SJSA1 (cell line): Measurements from ENCODE around the gene OGA. TPM values are rescaled to one million over a fixed set of nuclear protein-coding genes. Genes with fewer than 3 reads are reported as not detected.

Experiments used
- DNase-seq, 2 experiments: peaks; one replicate each; pipeline ENCODE4 v3.0.0-alpha.2; 2015 to 2020; ENCODE audit warnings: low spot score in 2 of 2, low read depth in 1 of 2
- H3K27ac ChIP-seq: fragments of 250-450 bp; sonication (Bioruptor Pico); 2 replicates; pipeline ENCODE4 v1.5.1; 2020; ENCODE audit warnings: mild to moderate bottlenecking, moderate library complexity
- H3K27me3 ChIP-seq: fragments of 250-450 bp; sonication (Bioruptor Pico); replicated peaks from 2 replicates; pipeline ENCODE4 v1.5.1; 2020; ENCODE audit warnings: mild to moderate bottlenecking, moderate library complexity
- H3K36me3 ChIP-seq: fragments of 250-450 bp; sonication (Bioruptor Pico); 2 replicates; pipeline ENCODE4 v1.5.1; 2020; ENCODE audit warnings: mild to moderate bottlenecking
- H3K4me1 ChIP-seq: fragments of 250-450 bp; sonication (Bioruptor Pico); replicated peaks from 2 replicates; pipeline ENCODE4 v1.6.1; 2021; ENCODE audit warnings: mild to moderate bottlenecking
- H3K4me3 ChIP-seq: fragments of 250-450 bp; sonication (Bioruptor Pico); 2 replicates; pipeline ENCODE4 v1.5.1; 2020; ENCODE audit warnings: mild to moderate bottlenecking
- H3K9me3 ChIP-seq: fragments of 250-450 bp; sonication (Bioruptor Pico); replicated peaks from 2 replicates; pipeline ENCODE4 v1.5.1; 2020; ENCODE audit warnings: mild to moderate bottlenecking
- total RNA-seq: library from RNA; depleted of rRNA; stranded (reverse); fragments of >200 nt; shearing (Covaris generic); gene quantifications from 2 replicates; pipeline ENCODE4 v1.2.3, GENCODE V29; 2014; rRNA removed

OGA gene
- total RNA-seq = 65.6 and 69.3 TPM in 2 replicates

GRCh38 chr10:101818119-101818871, at the start of gene OGA:
Gene OGA, minus strand, starts transcription at chr10:101818444. Its CDS starts 422 bp downstream, at chr10:101818022.
- H3K4me3 ChIP-seq = peak within 1 kb of the TSS; percentile 65
- H3K36me3 ChIP-seq = peaks cover 10% of the 10 kb centered on the region; the same call in 1 of the 2 replicates
- H3K9me3 ChIP-seq = no peaks in the 10 kb centered on the region
- no peaks in the 10 kb centered on the region for H3K27me3 ChIP-seq
- peaks cover 28% of the 10 kb centered on the region for H3K4me1 ChIP-seq
- peak within 1 kb of the TSS; percentile 81 for H3K27ac ChIP-seq
- peak; percentile 99 for DNase-seq

GRCh38 chr10:101867931-101868330, 49.7 kb upstream of the OGA start:
- no peaks in the 10 kb centered on the region for H3K4me1 ChIP-seq

GRCh38 chr10:101859530-101859929, 41.3 kb upstream of the OGA start:
- Histone ChIP-seq H3K27me3 (no peaks in the 10 kb centered on the region), H3K36me3 (no peaks in the 10 kb centered on the region), H3K4me1 (no peaks in the 10 kb centered on the region), H3K9me3 (no peaks in the 10 kb centered on the region), H3K4me3 (no peak overlapping the region), H3K27ac (no peak overlapping the region)
- DNase-seq = no peak

More at GRCh38 chr10:101867931-101868330, 49.7 kb upstream of the OGA start:
- no peak for DNase-seq
- H3K27ac ChIP-seq = no peak overlapping the region
- H3K4me3 ChIP-seq = no peak overlapping the region
- no peaks in the 10 kb centered on the region for H3K27me3 ChIP-seq
- H3K9me3 ChIP-seq = no peaks in the 10 kb centered on the region
- no peaks in the 10 kb centered on the region for H3K36me3 ChIP-seq

- Histone ChIP-seq H3K27ac (no peak overlapping the region), H3K36me3 (no peaks in the 10 kb centered on the region), H3K9me3 (no peaks in the 10 kb centered on the region), H3K4me1 (no peaks in the 10 kb centered on the region), H3K27me3 (no peaks in the 10 kb centered on the region), H3K4me3 (no peak overlapping the region)
- DNase-seq = no peak
Measured at GRCh38 chr10:101858723-101859500, 40.7 kb upstream of the OGA start.

GRCh38 chr10:101857802-101858476, 39.7 kb upstream of the OGA start:
- Histone ChIP-seq H3K9me3 (no peaks in the 10 kb centered on the region), H3K27ac (no peak overlapping the region), H3K4me1 (no peaks in the 10 kb centered on the region), H3K36me3 (no peaks in the 10 kb centered on the region), H3K27me3 (no peaks in the 10 kb centered on the region), H3K4me3 (no peak overlapping the region)
- no peak for DNase-seq

- H3K36me3 ChIP-seq = no peaks in the 10 kb centered on the region
- no peaks in the 10 kb centered on the region for H3K4me1 ChIP-seq
- H3K27ac ChIP-seq = no peak overlapping the region
- H3K27me3 ChIP-seq = no peaks in the 10 kb centered on the region
- H3K4me3 ChIP-seq = no peak overlapping the region
- no peak for DNase-seq
- no peaks in the 10 kb centered on the region for H3K9me3 ChIP-seq
Measured at GRCh38 chr10:101856626-101857025, 38.4 kb upstream of the OGA start.

- no peaks in the 10 kb centered on the region for H3K9me3 ChIP-seq
- H3K4me3 ChIP-seq = no peak overlapping the region
- no peaks in the 10 kb centered on the region for H3K4me1 ChIP-seq
- no peak for DNase-seq
- no peaks in the 10 kb centered on the region for H3K36me3 ChIP-seq
- no peak overlapping the region for H3K27ac ChIP-seq
- H3K27me3 ChIP-seq = no peaks in the 10 kb centered on the region
Measured at GRCh38 chr10:101851411-101852116, 33.3 kb upstream of the OGA start.

GRCh38 chr10:101850749-101851148, 32.5 kb upstream of the OGA start:
- Histone ChIP-seq H3K27ac (no peak overlapping the region), H3K9me3 (no peaks in the 10 kb centered on the region), H3K27me3 (no peaks in the 10 kb centered on the region), H3K4me1 (no peaks in the 10 kb centered on the region), H3K36me3 (no peaks in the 10 kb centered on the region), H3K4me3 (no peak overlapping the region)
- no peak for DNase-seq

- H3K27me3 ChIP-seq = no peaks in the 10 kb centered on the region
- no peaks in the 10 kb centered on the region for H3K36me3 ChIP-seq
- H3K9me3 ChIP-seq = no peaks in the 10 kb centered on the region
- H3K27ac ChIP-seq = no peak overlapping the region
- H3K4me1 ChIP-seq = no peaks in the 10 kb centered on the region
- H3K4me3 ChIP-seq = no peak overlapping the region
- no peak for DNase-seq
Measured at GRCh38 chr10:101848894-101849351, 30.7 kb upstream of the OGA start.

- no peak for DNase-seq
Measured at GRCh38 chr10:101848408-101848807, 30.2 kb upstream of the OGA start.

GRCh38 chr10:101845893-101846292, 27.6 kb upstream of the OGA start:
- Histone ChIP-seq H3K27ac (no peak overlapping the region), H3K36me3 (no peaks in the 10 kb centered on the region), H3K9me3 (no peaks in the 10 kb centered on the region), H3K4me3 (no peak overlapping the region), H3K4me1 (peaks cover 7% of the 10 kb centered on the region), H3K27me3 (no peaks in the 10 kb centered on the region)
- DNase-seq = no peak

More at GRCh38 chr10:101848408-101848807, 30.2 kb upstream of the OGA start:
- Histone ChIP-seq H3K36me3 (no peaks in the 10 kb centered on the region), H3K4me1 (no peaks in the 10 kb centered on the region), H3K4me3 (no peak overlapping the region), H3K9me3 (no peaks in the 10 kb centered on the region), H3K27ac (no peak overlapping the region), H3K27me3 (no peaks in the 10 kb centered on the region)

- no peak within 1 kb of the TSS for H3K4me3 ChIP-seq
- H3K9me3 ChIP-seq = no peaks in the 10 kb centered on the region
- peaks cover 15% of the 10 kb centered on the region for H3K4me1 ChIP-seq
- no peak within 1 kb of the TSS for H3K27ac ChIP-seq
- H3K36me3 ChIP-seq = no peaks in the 10 kb centered on the region
- no peak for DNase-seq
- no peaks in the 10 kb centered on the region for H3K27me3 ChIP-seq
Measured at GRCh38 chr10:101843032-101844021, 25.1 kb upstream of the OGA start, which contains the start of gene KCNIP2. Gene KCNIP2, minus strand, starts transcription at chr10:101843800. Its CDS starts 232 bp downstream, at chr10:101843568.
